Measurements from ENCODE around the gene MSI2.

Gene MSI2

DNA sequence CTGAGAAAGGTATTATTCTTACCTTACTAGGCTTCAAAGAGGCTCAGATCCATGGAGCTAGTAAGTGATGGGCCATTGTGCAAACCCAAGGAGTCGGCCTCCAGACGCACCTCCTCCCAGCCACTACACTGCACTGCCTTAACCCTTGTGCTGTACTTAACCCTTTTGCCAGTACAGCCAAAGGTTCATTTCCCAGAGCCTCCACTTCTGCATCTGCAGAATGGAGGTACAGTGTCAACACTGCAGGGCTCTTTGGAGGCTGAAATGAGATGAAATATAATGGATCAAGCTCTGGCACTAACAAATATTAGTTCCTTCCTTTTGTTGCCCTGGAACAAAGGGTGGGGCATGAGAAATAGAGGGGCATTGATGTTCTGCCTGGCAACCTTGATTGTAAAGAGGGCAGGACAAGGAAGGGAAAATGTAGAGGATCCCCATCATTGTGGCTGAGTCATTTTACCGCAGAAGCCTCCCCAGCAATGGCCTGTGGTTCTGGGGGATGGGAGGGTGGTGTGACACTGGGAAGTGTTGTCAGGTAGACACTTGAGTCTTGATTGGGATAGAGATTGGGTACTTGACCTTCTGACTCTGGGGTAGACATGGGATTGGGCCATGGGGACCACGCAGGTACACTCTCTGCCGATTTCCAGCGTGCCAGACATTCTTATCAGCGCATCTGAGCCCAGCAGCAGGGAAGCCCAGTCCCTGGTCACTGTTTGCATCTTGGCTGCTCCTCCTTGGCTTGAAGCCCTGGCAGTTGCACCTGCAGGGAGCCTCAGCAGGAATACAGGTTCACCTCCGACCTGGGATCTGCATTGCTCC is 84.0 kb downstream of the MSI2 start:
- DNase-seq (ENCODE audit: low read depth in 1 of 2, low spot score in 1 of 2): no peak

DNA sequence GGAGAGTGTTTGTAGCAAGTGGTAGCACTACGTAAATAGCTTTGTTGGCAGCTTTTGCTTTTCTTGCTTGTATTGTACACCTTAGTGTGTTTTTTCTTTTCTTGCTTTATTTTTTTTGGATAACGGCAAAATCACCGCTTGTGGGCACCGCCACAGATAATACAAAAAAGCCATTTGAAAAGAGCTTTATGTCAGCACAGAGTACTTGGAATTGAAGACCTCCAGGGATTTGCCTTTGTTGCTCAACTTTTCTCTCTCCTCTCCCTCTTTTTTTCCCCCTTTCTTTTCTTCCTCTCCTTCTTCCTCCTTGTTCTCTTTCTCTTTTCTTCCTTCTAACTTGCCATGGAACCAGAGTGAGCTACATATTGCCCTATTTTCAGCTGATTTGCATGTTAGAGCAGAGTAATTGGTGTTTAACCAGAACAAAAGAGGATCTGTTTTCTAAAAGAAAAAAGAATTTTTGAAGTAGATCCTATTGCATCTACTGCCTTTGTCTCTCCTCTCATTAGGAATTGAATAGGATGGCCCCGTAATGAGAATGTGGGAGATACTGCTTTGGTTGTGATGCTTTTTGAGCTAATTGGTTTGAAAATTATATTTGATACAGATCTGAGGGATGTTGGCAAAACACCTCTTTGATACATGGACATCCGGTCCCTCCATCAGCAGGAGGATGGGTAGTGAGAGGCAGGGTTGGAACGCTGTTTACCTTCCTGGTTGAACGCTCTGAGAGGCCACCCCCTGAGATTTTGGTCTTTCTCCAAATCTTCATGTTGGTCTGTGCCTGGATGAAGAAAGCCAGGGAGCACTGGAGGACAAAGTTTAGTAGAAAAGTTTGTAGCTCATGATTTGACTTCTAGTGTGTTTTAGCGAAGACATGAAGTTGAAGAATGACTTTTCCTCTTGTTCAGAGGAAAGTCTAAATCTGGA is 85.6 kb downstream of the MSI2 start:
- no peak for DNase-seq (ENCODE audit: low read depth in 1 of 2, low spot score in 1 of 2)

DNA sequence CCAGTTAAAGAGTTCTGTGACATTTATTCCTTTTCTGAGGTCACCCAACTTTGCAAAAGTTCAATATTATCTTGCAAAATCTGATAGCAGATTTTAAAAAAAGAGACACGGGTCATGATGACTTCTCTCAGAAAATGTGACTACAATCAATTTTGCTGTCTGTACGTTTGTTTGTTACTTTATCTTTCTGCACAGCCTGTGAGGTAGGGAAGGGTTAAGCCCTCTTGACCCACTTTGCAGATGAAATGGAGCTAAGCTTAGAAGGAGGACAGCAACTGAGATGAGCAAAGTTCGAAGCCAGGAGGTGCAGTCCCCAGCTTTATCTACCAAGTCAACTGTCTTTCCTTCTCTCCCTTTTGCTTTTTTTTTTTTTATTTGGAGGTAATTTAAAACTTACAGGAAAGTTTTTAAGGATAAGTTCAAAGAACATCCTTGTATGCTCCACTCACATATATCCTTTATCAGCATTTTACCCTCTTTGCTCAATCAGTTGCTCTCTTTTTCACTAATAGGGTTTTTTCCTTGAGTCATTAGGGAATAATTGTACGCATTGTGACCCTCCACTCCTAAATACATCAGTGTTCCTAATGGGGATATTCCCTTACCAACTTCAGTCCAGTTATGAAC is 86.8 kb downstream of the MSI2 start:
- DNase-seq (ENCODE audit: low read depth in 1 of 2, low spot score in 1 of 2): no peak

DNA sequence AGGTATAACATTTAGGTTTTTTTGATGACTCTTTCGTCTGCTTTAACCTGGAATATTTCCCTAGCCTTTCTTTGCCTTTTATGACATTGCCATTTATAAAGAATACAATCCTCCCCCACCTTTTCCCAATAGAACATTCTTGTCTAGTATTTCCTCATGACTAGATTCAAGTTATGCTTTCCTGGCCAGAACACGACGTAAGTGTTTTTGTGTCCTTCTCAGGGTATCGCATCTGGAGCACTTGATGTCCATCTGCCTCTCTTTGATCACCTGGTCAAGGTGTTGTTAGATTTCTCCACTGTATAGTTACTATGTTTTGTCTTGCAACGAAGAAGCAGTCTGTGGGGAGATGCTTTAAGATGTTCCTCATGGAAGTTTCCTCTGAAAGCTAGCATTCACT is 87.4 kb downstream of the MSI2 start:
- DNase-seq (ENCODE audit: low read depth in 1 of 2, low spot score in 1 of 2): no peak

DNA sequence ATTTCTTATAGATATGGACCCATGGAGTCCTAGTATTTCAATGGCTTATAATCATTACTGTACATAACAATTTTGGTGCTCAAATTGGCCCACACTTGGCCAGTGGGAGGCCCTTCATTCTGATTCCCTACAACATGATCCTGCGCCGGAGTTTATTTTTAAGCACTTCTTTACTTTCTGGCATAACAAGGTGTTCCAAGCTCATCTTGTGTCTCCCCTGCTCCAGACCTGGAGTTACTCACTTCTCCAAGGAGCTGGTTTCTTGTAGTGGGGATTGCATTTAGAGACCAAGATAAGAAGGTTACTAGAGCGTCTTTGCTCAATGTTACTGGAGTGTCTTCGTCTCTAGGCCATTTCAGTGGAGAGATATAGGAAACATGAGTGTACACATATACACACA is 87.9 kb downstream of the MSI2 start:
- no peak for DNase-seq (ENCODE audit: low read depth in 1 of 2, low spot score in 1 of 2)

DNA sequence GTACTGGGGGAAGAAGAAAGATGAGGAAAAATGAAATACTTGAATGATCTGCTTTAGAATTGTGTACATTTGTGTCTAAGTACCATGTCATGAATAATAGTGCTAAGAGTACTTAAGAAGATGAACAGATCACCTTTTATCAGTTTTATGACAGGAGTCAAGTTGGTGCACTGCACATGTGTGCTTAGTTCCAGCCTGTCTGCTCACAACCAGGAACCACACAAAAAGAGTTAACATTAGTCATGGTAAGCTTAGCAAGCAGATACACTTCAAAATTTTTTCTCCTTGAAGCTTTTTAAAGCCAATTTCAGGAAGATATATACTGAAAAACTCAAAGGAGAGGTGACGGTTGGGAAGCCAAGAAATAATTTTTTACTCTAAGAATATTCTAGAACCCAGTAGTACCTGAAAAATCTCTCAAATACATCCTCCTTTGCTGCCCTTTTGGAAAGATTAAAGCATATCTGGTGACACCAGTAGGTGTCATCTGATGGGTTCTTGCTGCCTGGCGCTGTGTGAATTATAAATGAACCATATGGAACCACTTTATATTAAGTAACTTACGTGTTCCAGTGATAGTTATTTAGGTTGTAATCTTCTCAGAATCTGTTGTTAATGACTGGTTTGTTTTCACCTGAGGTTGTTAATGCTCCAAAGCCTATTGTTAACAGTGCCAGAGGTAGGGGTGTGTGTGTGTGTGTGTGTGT is 93.4 kb downstream of the MSI2 start:
- DNase-seq (ENCODE audit: low read depth in 1 of 2, low spot score in 1 of 2): no peak

DNA sequence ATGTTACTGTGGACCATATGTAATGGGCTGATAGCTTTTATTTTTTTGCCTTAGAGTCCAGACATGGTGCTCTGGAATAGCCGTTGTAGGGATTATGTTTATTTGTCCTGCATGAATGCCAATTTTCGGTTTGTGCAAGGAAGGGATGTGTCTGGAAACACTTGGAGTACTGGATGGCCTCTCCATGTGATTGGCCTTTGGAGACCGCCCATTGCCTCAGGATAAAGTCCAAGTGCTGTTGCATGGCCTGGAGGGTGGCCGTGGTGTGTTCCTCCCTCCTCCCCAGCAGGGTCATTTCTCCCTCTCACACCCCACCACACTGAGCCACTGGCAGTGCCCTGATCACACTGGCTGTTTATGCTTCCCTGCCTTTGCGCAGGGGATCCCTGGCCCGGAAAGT is 93.9 kb downstream of the MSI2 start:
- no peak for DNase-seq (ENCODE audit: low read depth in 1 of 2, low spot score in 1 of 2)

DNA sequence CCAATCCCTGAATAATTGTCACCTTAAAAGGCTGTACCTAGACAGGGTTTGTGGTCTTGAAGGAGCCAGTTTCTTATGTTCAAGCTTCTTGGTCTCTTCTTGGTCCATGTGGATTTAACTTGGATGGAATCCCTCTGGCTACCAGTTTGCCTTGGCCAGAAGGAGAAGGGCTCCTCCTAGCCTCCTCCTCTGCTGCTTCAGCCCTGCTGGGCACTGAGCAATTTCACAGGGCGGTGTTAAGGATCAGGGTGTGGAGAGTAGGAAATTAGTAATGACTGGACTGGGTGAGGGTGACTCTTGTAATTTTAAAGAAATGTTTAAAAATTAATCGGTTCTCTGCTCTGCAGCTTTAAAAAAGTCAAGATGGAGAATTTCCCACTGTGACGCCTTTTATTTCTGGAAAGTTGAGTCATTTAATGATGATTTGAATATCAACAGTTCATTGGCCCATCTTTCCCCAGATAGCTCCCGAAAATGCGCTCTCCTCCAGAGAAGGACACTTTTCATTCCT is 96.4 kb downstream of the MSI2 start:
- no peak for DNase-seq (ENCODE audit: low read depth in 1 of 2, low spot score in 1 of 2)

DNA sequence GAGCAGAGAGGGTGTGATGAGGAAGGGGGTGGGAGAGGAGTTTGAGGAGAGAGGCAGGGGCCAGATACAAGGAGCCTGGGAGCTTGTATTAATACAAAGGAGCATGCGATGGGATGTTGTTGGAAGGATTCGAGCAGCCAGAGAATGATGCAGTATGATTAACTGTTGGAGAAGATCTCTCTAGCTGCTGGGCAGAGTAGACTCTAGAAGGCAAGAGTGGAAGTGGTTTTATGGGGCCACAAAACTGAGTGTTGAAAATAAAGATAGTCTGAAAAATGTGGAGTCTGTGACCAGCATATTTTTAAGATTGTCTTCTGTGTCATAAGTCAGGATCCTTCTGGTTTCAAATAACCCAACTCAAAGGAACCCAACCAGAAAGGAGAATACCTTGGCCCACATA is 98.3 kb downstream of the MSI2 start:
- no peak for DNase-seq (ENCODE audit: low read depth in 1 of 2, low spot score in 1 of 2)

DNA sequence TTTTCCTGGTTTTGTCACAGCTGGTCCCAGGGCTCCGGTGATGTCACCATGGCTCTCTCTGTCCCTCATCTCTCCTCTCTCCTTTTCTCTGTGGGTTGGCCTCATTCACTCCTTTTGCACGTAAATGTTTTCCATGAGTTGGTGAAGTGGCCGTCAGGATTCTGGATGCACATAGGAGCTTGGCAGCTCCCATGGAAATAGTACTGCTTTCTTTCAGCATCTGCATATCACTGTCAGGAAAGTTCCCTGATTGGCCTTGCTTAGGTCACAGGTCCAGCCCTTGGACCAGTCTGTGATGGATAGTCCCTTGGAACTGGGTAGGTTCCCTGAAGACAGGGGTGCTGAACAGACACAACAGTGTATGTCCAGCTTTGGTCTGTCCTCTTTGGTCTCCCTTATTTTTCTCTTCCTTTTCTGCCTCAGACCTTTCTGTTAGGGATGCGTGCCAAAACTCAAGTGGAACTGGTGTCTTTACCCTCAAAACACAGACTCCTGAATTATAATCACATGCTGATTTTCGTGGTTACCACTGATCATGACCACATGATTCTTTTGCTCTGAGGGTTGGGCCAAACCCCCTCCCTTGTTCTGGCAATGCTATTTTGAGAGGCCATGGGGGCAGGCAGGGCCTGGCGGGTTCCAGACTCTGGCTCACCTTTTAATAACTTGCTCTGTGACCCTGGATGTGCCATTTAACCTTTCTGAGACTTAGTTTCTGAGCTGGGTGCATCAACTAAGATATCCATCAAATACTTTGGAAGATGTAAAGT is 99.0 kb downstream of the MSI2 start:
- DNase-seq (ENCODE audit: low read depth in 1 of 2, low spot score in 1 of 2): no peak

DNA sequence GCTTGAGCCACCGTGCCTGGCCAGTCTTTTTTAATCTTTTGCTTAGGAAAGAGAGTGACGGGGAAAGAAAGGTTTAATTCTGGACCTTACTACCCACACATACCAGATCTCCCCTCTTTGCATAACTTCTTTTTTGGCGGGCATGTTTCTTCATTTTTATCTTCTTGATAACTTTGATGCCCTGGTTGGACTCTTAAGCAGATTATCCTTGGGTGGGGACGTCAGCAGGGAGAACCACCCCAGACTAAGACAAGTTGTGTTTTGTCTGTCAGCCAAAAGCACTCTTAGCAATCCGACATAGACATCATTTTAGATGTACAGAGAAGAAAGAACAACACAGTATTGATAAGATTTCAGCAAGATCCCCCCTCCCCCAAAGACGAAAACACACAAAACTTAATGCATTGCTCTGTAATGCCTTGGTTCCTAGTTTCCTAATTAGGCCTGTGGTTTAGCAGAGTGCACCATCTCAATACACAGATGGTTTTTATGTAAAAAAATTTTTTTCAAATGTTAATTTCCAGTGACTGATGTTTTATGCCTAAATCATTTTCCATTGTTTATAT is 99.9 kb downstream of the MSI2 start:
- no peak for DNase-seq (ENCODE audit: low read depth in 1 of 2, low spot score in 1 of 2)

DNA sequence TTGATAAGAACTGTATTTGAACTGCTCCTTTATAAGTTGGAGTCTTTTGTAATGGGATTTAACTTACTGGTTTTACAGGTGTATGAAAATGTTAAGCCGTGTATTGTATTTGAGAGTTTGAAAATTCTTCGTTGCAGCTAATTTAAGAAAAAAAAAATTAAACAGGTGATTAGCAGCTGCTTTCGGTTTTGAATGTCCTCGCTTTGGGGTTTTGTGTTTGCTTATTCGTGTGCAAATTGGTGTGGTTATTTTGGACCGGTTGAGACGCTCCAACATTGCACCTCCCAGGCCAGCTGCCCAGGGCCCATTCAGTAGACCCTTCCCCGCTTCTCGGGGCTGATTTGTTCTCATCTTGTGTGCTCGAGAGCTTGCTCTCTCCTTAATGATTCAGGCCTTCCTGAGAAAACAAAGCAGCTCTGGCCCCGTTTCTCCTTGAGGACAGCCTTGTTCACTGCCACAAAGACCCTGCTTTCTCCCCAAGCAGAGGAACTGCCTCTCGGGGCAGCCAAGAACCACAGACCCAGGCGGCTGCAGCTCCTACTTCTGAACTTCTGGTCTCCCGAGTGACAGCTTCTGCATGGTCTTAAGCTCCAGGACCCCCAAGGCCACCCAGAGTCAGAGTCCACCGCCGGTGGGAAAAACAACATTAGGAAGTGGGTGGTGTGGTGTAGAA is 100.5 kb downstream of the MSI2 start:
- no peak for DNase-seq (ENCODE audit: low read depth in 1 of 2, low spot score in 1 of 2)

DNA sequence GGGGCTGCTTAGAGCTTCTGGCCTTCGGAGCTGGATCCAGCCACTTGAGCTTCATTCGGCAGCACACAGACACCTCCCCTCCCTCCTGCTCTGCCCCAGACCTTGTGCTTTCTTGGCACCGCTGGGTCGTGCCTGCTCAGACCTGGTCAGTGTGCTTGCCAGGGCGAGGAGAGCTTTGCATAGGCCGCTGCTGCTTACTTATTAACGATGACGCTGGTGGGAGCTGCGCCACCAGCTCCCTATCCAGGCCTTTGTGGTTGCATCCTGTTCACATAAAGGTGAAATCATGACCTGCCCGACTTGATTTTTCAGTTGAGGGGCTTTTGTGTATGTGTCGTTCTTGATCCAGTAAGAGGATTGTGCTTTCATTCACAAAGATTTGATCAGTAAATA is 101.1 kb downstream of the MSI2 start:
- DNase-seq (ENCODE audit: low read depth in 1 of 2, low spot score in 1 of 2): no peak

DNA sequence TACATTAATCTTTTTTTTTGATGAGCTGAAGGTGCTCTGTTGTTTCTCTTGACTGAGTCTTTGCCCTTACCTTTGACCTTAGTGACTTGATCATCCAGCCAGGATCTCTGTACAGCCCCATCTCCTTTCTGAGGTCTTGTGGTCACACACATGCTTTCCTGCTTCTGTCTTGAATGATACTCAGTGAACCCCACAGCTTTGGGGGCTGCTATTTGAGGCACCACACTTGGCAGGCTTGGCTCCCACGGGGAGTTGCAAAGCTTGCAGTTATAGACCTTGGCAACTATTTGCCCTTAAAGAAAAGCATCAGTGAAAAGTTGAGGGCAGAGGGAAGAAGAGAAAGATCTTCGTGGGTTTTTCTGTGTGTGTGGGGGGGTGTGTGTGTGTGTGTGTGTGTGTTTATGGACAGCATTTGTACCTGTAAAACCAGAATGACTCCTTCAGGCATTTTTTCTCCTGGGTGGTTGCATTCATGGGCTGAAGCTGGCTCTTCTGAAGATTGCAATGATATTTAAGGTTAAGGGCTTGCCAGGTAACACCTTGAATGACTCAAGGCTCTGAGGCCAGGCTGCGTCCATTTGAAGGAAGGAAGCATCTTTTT is 101.6 kb downstream of the MSI2 start:
- no peak for DNase-seq (ENCODE audit: low read depth in 1 of 2, low spot score in 1 of 2)

DNA sequence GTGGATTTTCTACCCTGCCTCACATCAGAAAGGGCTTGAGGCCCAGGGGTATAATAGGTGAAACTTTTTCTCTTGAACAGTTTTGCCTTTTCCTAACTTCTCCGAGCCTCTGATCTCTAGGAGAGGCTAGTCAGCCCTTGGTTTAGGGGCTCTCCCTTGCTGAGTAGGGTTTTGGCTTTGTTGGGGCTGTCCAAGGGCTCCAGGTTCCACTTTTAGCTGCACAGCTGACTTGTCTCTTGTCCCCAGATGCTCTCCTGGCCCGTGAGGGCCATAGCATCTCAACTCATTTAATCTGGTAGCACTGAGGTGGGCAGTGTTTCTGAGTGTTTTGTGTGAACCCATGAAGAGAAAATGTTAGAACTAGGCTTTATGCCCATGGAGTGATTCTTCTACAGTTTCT is 103.9 kb downstream of the MSI2 start:
- DNase-seq (ENCODE audit: low read depth in 1 of 2, low spot score in 1 of 2): no peak

DNA sequence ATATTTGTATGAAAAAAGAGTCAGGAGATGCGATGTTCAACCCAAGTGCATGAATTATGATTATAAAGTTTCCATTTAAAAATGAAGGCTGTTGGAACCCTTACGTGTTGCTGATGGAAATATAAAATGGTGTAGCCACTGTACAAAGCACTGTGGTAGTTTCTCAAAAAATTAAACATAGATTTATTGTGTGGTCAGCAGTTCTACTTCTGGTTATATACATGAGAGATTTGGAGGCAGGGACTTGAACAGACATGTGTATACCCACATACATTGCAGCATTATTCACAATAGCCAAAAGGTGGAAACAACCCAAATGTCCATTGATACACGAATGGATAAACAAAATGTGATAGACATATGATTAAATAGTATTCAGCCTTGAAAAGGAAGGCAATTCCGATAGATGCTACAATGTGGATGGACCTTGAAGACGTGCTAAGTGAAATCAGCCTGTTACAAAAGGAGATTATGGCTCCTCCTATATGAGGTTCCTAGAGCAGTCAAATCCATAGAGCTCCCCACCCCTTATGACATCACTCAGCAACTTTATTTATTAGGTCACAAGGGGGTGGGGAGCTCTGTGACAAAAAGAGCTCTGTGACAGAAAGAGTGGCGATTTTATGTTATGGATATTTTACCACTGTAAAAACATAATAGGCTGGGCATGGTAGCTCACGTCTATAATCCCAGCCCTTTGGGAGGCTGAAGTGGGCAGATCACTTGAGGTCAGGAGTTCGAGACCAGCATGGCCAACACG is 106.7 kb downstream of the MSI2 start:
- no peak for DNase-seq (ENCODE audit: low read depth in 1 of 2, low spot score in 1 of 2)

DNA sequence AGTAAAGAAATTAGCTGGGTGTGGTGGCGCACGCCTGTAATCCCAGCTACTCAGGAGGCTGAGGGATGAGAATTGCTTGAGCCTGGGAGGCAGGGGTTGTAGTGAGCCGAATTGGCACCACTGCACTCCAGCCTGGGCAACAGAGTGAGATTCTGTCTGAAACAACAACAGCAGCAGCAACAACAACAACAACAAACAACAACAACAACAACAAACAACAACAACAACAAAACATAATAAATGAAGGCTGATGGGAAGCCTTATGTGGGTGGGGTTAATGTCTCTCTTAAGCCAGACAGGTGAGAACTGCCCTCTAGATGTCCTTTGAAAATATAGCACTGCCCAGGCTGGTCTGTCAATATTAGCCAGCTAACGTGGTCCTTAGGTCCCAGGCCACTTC is 107.3 kb downstream of the MSI2 start:
- no peak for DNase-seq (ENCODE audit: low read depth in 1 of 2, low spot score in 1 of 2)

DNA sequence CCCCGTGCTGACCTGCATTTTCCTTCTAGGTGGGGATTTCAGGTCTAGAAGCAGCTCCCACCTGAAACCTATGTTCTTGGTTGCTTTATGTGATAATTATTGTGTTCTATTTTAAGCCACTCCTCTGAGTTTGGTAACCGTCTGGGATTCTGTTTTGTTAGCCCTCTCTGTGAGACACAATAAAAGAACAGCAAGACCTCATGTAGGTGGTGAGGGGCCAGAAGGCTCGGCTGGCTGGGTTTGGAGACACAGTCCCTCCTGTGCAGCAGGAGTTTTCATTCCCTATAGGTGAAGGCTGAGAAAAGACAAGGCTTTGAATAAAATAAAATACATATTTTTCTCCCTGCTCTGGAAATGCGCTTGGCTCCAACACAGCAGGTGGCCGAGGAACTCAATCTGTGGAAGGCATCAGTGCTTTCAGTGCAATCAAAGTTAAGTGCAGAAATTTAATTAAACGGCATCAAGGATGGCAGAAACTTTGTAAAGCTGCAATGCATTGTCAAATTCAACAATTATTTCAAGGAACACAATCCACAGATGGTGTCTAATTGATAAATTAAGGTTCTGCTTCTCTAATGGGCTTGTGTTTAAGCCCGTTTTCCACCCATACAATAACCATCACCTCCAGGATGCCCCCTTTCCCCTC is 107.8 kb downstream of the MSI2 start:
- no peak for DNase-seq (ENCODE audit: low read depth in 1 of 2, low spot score in 1 of 2)

All from stimulated activated CD4-positive, alpha-beta T cell treated with anti-CD3 and anti-CD28 coated beads, Interleukin-15, amount 100 ng/mL, for 1 hour (primary cell).